GM23338 (cell line): Measurements from ENCODE around the gene ZNF561.

Experiments used
- CREB1 ChIP-seq: fragments of 250-450 bp; sonication (Bioruptor Pico); IDR thresholded peaks from 2 replicates; pipeline ENCODE4 v1.5.0; 2020; ENCODE audit warnings: low read depth, mild to moderate bottlenecking, moderate library complexity
- EZH2 ChIP-seq: fragments of 200-600 bp; sonication (generic); IDR thresholded peaks from one replicate; pipeline ENCODE4 v1.8.0; 2017; ENCODE audit warnings: antibody characterized with exemption, mild to moderate bottlenecking, low read depth; ENCODE audit not compliant: unreplicated experiment
- EZH2phosphoT487 ChIP-seq: fragments of 200-600 bp; sonication (generic); IDR thresholded peaks from one replicate; pipeline ENCODE4 v1.8.1; 2018; ENCODE audit warnings: antibody characterized with exemption; ENCODE audit not compliant: unreplicated experiment
- NANOG ChIP-seq: IDR thresholded peaks from 2 replicates; pipeline ENCODE4 v1.6.1; 2016; ENCODE audit warnings: antibody characterized with exemption, borderline replicate concordance
- POLR2AphosphoS5 ChIP-seq: IDR thresholded peaks from 2 replicates; pipeline ENCODE4 v1.6.1; 2016; ENCODE audit warnings: antibody characterized with exemption, low read depth
- ZNF331 ChIP-seq: fragments of 250-450 bp; sonication (Bioruptor Pico); IDR thresholded peaks from 2 replicates; pipeline ENCODE4 v1.5.0; 2020; ENCODE audit warnings: low read depth, mild to moderate bottlenecking, moderate library complexity
- TF ChIP-seq, protein P1 (sequence below), 2 experiments: fragments of 200-600 bp in 1 of 2; sonication (generic) in 1 of 2; conservative IDR thresholded peaks; 2 replicates each; pipeline versions ENCODE4 v1.5.1 to v1.6.1; 2016 to 2017; ENCODE audit warnings: antibody characterized with exemption in 2 of 2, low read depth in 2 of 2, mild to moderate bottlenecking in 2 of 2, moderate library complexity in 1 of 2
- TF ChIP-seq, protein P2 (sequence below): IDR thresholded peaks from one replicate; pipeline ENCODE4 v1.6.1; 2018; ENCODE audit warnings: antibody characterized with exemption; ENCODE audit not compliant: unreplicated experiment

DNA sequence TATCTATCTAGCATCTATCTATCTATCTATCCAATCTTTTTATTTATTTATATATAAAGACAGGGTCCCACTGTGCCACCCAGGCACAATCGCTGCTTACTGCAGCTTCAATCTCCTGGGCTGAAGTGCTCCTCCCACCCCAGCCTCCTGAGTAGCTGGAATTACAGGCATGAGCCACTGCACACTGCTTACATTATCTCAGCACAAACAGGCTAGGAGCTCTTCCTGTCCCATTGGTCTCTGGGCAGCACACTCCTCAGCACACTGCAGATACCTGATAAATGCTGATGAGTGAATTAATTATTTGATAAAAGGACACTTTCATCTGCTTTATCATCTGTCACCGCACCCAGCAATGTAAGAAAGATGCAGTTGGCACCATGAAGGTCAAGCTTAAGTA, 37.7 kb upstream of the ZNF561 start:
- TF ChIP-seq, protein P1, sequence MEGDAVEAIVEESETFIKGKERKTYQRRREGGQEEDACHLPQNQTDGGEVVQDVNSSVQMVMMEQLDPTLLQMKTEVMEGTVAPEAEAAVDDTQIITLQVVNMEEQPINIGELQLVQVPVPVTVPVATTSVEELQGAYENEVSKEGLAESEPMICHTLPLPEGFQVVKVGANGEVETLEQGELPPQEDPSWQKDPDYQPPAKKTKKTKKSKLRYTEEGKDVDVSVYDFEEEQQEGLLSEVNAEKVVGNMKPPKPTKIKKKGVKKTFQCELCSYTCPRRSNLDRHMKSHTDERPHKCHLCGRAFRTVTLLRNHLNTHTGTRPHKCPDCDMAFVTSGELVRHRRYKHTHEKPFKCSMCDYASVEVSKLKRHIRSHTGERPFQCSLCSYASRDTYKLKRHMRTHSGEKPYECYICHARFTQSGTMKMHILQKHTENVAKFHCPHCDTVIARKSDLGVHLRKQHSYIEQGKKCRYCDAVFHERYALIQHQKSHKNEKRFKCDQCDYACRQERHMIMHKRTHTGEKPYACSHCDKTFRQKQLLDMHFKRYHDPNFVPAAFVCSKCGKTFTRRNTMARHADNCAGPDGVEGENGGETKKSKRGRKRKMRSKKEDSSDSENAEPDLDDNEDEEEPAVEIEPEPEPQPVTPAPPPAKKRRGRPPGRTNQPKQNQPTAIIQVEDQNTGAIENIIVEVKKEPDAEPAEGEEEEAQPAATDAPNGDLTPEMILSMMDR (conservative IDR thresholded peaks at IDR 0.05; ENCODE audit: low read depth in 2 of 2) = no peak
- no peak for TF ChIP-seq CREB1 (CRISPR knock-in tag)
- TF ChIP-seq, protein P2, sequence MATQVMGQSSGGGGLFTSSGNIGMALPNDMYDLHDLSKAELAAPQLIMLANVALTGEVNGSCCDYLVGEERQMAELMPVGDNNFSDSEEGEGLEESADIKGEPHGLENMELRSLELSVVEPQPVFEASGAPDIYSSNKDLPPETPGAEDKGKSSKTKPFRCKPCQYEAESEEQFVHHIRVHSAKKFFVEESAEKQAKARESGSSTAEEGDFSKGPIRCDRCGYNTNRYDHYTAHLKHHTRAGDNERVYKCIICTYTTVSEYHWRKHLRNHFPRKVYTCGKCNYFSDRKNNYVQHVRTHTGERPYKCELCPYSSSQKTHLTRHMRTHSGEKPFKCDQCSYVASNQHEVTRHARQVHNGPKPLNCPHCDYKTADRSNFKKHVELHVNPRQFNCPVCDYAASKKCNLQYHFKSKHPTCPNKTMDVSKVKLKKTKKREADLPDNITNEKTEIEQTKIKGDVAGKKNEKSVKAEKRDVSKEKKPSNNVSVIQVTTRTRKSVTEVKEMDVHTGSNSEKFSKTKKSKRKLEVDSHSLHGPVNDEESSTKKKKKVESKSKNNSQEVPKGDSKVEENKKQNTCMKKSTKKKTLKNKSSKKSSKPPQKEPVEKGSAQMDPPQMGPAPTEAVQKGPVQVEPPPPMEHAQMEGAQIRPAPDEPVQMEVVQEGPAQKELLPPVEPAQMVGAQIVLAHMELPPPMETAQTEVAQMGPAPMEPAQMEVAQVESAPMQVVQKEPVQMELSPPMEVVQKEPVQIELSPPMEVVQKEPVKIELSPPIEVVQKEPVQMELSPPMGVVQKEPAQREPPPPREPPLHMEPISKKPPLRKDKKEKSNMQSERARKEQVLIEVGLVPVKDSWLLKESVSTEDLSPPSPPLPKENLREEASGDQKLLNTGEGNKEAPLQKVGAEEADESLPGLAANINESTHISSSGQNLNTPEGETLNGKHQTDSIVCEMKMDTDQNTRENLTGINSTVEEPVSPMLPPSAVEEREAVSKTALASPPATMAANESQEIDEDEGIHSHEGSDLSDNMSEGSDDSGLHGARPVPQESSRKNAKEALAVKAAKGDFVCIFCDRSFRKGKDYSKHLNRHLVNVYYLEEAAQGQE = no peak
- no peak for TF ChIP-seq ZNF331 (CRISPR knock-in tag)
- no peak for TF ChIP-seq EZH2phosphoT487
- TF ChIP-seq EZH2 = no peak
- no peak for TF ChIP-seq POLR2AphosphoS5
- TF ChIP-seq NANOG = no peak
